ENCODE measurements around the gene ESR2. TPM values are rescaled to one million over a fixed set of nuclear protein-coding genes. Genes with fewer than 3 reads are reported as not detected.
A peak's percentile ranks its signal among the peaks of the same experiment; 100 is the strongest.

Gene ESR2
- total RNA-seq, 1 donor from 2014 or later = 0.13 TPM

- no peak for DNase-seq (ENCODE audit: low read depth, low spot score)
These were observed 27.9 kb downstream of the ESR2 start for GRCh38 chr14:64266239-64266638.

DNA sequence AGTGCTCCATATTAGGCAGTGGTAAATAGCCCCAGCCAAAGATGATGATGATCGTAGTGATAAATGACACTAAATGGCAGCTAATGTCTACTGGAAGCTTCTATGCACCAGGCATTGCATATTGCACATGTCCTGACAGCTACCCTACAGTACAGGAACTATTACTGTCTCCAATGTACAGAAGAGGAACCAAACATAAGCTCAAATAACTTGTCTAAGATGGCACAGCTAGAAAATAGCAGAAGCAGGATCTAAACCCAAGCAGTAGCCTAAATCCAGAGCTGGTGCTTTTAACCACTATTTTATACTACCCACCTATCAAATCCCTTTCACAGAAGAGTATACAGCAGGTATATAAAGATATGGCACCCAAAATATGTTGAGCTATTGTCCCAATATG lies 28.9 kb downstream of the ESR2 start:
- no peak for DNase-seq (ENCODE audit: low read depth, low spot score)

GRCh38 chr14:64260418-64260817 lies 33.8 kb downstream of the ESR2 start:
- DNase-seq (ENCODE audit: low read depth, low spot score) = no peak

GRCh38 chr14:64255756-64256155 lies 38.4 kb downstream of the ESR2 start:
- DNase-seq (ENCODE audit: low read depth, low spot score) = no peak

DNA sequence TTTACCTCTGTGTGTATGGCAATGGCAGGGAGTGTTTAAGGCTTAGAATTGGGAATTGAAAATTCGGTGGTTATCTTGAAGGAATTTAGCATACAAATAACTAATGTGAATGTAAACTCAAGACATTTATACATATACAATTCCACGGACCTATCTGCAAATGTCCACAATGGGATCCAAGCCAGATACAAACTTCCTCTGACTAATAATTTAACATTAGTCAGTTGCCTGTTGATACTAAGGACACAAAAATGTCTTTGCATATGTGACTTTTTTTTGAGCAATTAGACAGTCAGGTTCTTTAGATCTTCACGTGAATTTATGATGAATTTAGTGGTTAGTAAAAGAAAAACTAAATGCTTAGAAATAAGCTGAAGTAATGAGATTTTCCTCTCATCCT lies 40.5 kb downstream of the ESR2 start:
- DNase-seq (ENCODE audit: low read depth, low spot score) = peak; percentile 27

GRCh38 chr14:64249363-64249762 lies 44.8 kb downstream of the ESR2 start:
- DNase-seq (ENCODE audit: low read depth, low spot score) = no peak

DNA sequence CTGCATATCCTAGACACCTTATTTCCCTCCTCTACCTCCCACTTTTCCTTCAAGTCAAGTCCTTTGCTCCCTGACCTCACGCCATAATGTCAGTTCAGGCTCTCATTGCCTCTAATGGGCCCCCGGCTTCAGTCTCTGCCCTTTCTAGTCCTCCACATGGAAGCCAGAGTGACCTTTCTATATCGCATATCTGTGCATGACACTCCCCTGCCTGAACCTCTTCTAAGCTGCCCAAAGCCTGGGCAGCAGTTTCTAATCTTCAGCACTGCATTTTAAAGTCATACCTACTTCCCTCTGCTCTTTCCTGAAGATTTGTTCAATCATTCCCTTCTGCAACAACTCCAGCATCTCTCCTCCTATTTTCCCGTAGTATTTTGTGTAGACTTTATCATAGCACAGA lies 45.5 kb downstream of the ESR2 start:
- DNase-seq (ENCODE audit: low read depth, low spot score) = no peak

GRCh38 chr14:64247195-64247594 lies 47.0 kb downstream of the ESR2 start:
- no peak for DNase-seq (ENCODE audit: low read depth, low spot score)

DNA sequence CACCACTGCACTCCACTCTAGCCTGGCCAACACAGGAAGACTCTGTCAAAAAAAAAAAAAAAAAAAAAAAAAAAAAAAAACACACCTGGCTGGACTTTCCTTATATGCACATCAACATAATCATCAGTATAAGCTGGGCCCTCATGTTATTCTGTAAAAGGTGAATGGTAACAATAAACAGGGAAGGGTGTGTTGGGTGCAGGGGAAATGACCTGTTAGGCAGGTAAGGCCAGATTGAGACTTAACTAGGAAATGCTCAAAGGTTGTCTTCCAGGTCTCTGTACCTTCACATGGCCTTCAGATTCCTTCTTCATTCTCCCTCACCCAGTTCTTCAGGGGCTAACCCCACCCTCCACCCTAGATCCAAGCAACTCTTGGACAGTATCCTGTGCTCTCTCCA lies 47.5 kb downstream of the ESR2 start:
- no peak for DNase-seq (ENCODE audit: low read depth, low spot score)

GRCh38 chr14:64245491-64245890 lies 48.7 kb downstream of the ESR2 start:
- no peak for DNase-seq (ENCODE audit: low read depth, low spot score)

DNA sequence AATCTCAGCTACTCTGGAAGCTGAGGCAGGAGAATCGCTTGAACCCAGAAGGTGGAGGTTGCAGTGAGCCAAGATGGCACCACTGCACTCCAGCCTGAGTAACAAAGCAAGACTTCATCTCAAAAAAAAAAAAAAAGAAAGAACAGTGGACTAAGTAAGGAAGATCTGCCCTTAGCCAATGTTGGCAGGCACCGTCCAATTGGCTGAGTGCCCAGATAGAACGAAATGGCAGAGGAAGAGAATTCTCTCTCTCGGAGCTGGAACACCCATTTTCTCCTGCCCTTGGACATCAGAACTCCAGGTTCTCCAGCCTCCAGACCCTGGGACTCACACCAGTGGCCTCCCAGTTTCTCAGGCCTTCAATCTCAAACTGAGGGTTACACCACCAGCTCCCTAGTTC lies 49.9 kb downstream of the ESR2 start:
- no peak for DNase-seq (ENCODE audit: low read depth, low spot score)

DNA sequence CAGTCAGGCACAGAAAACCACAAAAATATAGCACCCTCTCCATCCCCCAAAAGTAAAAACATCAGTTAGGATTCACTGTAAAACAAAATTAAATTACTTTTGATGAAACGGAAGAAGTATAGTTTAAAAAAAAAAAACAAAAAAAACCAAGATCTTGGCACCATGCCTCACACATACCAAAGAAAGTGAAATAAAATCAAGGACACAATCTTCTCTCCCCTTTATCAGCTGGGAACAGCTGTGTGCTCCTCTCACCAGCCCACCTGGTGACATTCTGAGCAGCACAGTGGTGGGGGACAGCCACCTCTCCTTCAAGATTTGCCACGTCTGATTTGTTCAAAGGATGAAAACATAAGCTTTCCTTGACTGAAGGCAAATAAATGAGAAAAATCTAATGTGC lies 55.5 kb downstream of the ESR2 start:
- no peak for DNase-seq (ENCODE audit: low read depth, low spot score)

DNA sequence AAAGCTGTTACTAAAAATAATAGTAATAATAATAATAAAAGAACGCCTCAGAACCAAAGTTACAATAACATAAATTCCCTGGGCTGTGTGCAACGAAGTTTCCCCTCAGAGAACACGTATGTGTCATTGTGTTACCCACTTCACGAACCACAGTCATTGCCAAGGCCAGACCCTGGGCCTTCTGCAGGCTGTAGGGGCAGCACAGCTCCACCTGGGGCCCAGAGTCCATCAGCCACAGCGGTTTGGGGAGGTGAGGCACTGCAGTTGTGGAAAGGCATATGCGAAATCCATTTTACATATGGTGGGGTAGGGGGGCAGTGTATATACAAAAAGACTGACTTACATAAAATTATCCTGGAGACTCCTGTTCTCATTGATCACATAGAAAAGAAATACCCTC lies 56.1 kb downstream of the ESR2 start:
- DNase-seq (ENCODE audit: low read depth, low spot score) = no peak

DNA sequence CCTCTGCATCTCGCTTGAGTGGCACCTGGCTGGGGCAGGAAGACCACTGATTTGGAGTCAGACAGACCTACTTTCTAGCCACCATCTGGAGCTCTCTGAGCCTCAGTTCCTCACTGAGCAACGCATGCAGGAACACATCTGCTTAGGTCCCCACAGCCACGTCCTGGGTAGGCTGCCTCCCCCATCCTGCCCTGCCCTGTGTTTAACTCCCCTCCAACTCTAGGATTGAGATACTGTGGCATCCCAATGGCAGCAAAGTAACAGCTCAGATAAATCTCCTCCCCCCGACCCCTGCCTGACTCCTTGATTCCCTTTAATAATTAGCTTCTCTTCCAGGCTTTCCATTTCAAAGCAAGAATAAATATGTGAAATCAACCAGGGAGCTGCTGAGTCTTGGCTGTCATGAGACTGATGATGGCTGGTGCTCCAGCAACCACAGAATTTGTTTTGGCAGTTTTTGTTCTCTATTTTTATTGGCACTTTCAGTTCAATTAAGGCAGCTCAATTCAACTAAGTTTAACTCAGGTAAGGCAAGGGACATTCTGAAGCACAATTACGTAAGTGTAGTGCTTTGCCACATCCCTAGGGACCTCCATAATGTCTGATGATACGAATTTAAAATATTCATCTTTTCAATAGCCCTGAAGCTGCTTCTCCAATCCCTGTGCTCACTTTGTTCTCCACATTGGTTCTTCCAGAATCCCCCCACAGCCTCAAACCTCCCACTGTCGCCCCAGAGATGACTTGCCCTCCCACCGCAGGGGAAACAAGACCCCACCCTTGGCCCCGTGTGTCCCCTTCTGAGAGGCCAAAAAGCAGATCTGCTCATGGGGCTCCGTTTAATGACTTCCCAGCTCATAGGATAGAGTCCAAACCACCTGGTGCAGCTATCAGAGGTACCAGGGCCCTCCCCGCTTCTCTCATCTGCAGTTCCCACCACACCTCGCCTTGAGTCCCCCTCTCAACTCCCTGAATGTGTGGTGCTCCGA lies 58.2 kb downstream of the ESR2 start:
- no peak for DNase-seq (ENCODE audit: low read depth, low spot score)

- DNase-seq (ENCODE audit: low read depth, low spot score) = no peak
These were observed 59.1 kb downstream of the ESR2 start for GRCh38 chr14:64234877-64235651.

DNA sequence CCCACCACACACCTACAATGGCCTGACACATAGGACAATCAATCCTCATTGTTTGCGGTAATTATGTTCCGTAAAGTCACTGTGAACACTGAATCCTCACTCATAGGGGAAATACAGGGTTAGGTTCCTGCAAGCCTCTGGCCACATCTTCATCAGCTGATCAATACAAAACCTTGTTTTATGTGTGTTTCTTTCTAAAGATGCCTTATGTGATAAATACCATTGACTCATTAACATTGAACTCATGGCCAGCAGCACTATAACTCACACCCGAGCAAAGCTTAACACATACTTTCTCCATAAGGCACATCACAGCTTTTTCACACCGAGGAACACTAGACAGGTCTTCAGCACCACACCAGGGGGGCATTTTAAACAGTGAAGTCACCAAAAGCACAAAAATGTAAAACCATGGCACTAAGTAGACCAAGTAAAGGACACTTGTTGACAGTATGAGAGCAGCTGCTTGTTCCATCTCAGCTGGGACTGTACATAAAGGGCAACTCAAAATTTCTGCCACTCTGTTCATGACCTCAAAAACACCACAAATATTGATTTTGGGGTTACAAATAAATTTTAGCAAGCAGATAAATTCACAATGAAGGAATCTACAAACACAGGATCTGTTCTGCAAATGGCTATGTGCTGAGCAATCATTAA lies 60.5 kb downstream of the ESR2 start:
- no peak for DNase-seq (ENCODE audit: low read depth, low spot score)

DNA sequence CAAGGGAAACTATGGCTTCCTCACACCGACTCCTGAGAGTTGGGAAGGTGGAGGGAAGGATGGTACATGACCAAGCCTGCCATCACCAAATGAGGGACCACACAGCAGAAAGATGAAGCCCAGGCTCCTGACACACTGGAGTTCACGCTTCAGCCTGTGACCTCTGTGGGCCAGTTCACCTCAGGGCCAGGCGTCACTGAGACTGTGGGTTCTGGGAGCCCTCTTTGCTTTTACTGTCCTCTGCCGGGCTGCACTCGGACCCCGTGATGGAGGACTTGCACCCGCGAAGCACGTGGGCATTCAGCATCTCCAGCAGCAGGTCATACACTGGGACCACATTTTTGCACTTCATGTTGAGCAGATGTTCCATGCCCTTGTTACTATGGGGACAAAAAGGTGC lies 61.2 kb downstream of the ESR2 start:
- DNase-seq (ENCODE audit: low read depth, low spot score) = no peak

GRCh38 chr14:64232095-64232838 lies 61.9 kb downstream of the ESR2 start:
- DNase-seq (ENCODE audit: low read depth, low spot score) = peak; percentile 97

- no peak for DNase-seq (ENCODE audit: low read depth, low spot score)
These were observed 64.7 kb downstream of the ESR2 start for GRCh38 chr14:64229489-64229888.

GRCh38 chr14:64227856-64228255 lies 66.3 kb downstream of the ESR2 start:
- DNase-seq (ENCODE audit: low read depth, low spot score) = no peak

DNA sequence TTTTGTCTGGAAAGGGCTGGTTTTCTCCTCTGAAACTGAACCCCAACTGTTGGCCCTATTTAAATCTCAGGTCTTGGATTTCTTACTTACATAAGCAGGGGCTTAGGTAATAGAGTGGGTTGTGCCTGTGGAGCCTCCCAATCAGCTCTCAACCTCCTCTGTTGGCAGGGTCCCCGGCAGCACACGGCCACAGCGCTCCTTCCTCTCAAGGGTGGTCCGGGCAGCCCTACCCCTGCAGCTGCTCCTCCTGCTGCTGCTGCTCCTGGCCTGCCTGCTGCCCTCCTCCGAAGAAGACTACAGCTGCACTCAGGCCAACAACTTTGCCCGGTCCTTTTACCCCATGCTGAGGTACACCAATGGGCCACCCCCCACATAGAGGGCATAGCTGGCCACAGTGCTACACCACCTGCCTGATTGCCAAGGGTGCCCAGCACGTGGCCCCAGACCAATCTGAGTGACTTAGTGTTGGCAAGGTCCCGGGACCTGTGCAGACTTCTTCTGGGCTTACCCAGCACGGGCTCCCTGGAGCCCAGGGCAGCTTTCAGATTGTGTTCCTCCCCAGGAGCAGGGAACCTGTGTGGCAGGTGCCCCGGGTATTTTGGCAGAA lies 68.9 kb downstream of the ESR2 start:
- DNase-seq (ENCODE audit: low read depth, low spot score) = no peak
